NCI-H2196 (cell line): Measurements from ENCODE around the gene NHLH1.

ENCODE experiments used
- DNase-seq: peaks from one replicate; lab custom pipeline; 2025; ENCODE audit not compliant: unreplicated experiment; lab: John Stamatoyannopoulos, UW

The NHLH1 gene

GRCh38 chr1:160358073-160358472 is 8.8 kb upstream of the NHLH1 start:
- no peak for DNase-seq

- DNase-seq, result no peak
Observed at GRCh38 chr1:160359559-160360226, 7.2 kb upstream of the NHLH1 start.

- DNase-seq, result no peak
Observed at GRCh38 chr1:160360227-160360695, 6.6 kb upstream of the NHLH1 start.

- no peak for DNase-seq
Observed at GRCh38 chr1:160361199-160361598, 5.7 kb upstream of the NHLH1 start.

- no peak for DNase-seq
Observed at GRCh38 chr1:160361814-160362167, 5.1 kb upstream of the NHLH1 start.

- DNase-seq, result no peak
Observed at GRCh38 chr1:160362168-160362957, 4.5 kb upstream of the NHLH1 start.

- no peak for DNase-seq
Observed at GRCh38 chr1:160363010-160363409, 3.9 kb upstream of the NHLH1 start.

GRCh38 chr1:160363951-160364735 is 2.7 kb upstream of the NHLH1 start:
- no peak for DNase-seq

- DNase-seq, result no peak
Observed at GRCh38 chr1:160365325-160365724, 1.5 kb upstream of the NHLH1 start.

- DNase-seq, result no peak
Observed at GRCh38 chr1:160367516-160367900, 637 bp downstream of the NHLH1 start.

GRCh38 chr1:160367934-160368923 is 1.4 kb downstream of the NHLH1 start:
- DNase-seq, result no peak

- DNase-seq, result no peak
Observed at GRCh38 chr1:160369087-160369486, 2.2 kb downstream of the NHLH1 start.

GRCh38 chr1:160370561-160371345 is 3.9 kb downstream of the NHLH1 start:
- DNase-seq, result no peak

- no peak for DNase-seq
Observed at GRCh38 chr1:160371346-160371631, 4.4 kb downstream of the NHLH1 start.

- no peak for DNase-seq
Observed at GRCh38 chr1:160371756-160372155, 4.9 kb downstream of the NHLH1 start.

GRCh38 chr1:160373696-160374095 is 6.8 kb downstream of the NHLH1 start:
- DNase-seq, result no peak

GRCh38 chr1:160374306-160375110 is 7.6 kb downstream of the NHLH1 start:
- DNase-seq, result no peak

- DNase-seq, result no peak
Observed at GRCh38 chr1:160375788-160376524, 9.1 kb downstream of the NHLH1 start.
